ENCODE results near the gene IBA57. TPM values are rescaled to one million over a fixed set of nuclear protein-coding genes. Genes with fewer than 3 reads are reported as not detected.
"Not testable (repeated sequence)": the region's sequence is repeated elsewhere in the genome, so short reads cannot be mapped to it uniquely, and the experiment has no call there.

IBA57 gene
- polyA plus RNA-seq, 1 of the 3 experiments (the other 2 are of a cell fraction): 1.8 TPM

DNA sequence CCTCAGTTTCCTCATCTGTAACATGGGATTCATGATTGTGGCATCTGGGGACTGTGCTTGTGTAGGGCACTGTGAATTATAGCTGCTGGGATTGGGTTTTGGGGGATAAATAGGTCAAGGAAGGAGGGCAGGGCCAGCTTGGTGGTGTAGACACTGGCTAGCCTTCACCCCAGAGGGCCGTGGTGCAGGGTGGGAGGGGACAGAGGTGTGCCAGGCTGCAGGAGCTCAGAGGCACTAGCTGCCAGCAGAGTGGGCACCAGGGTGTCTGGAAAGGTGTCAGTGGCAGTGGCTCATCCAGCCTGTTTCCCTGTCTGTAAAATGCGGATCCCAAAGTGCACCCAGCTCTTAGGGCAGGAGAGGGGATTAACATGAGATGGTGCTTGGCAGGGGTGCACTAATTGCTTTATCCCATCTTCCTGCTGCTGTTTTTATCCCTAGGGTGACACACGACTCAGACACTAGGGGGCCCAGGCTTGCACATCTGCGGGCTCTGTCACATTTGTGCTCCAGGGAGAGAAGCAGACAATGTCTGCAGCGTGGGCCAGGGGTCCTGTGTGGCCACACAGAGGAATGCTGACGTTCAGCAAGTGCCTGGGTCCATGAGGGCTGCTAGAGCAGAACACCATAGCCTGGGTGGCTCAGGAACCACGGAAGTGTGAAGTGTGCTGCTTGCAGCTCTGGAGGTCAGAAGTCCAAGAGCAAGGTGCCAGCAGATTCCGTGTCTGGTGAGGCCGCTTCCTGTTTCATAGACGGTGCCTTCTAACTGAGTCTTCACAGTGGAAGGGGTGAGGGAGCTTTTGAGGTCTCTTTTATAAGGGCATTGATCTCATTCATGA lies 61.6 kb downstream of the IBA57 start:
- WGBS (ENCODE audit: low lambda C conversion rate): 68% methylated on average over 9 of the region's 10 CpGs
- no peaks in the 10 kb centered on the region for H4K20me1 ChIP-seq (ENCODE audit: insufficient read depth)
- H3K4me2 ChIP-seq: no peak overlapping the region
- ChIA-PET CTCF (interaction anchor here (0.9 kb wide), 1 partner anchor 13 kb away, joined by 6 read pairs; no protein-coding TSS in a partner anchor), POLR2A (interaction anchor here (0.6 kb wide), 1 partner anchor 10 kb away, joined by 3 read pairs; no protein-coding TSS in a partner anchor)
- H3K9me2 ChIP-seq: no peaks in the 10 kb centered on the region
- no peaks in the 10 kb centered on the region for H3K4me1 ChIP-seq (ENCODE audit: control insufficient read depth in 1 of 2, insufficient read depth in 2 of 2, low read depth in 1 of 2, low read length in 1 of 2)
- TF ChIP-seq RFX5 (IDR thresholded peaks at IDR 0.05; ENCODE audit: low read length): no peak
- TF ChIP-seq JUND (IDR thresholded peaks at IDR 0.05): no peak
- no peak for TF ChIP-seq GABPA (IDR thresholded peaks at IDR 0.05; ENCODE audit: low read depth)
- TF ChIP-seq, protein P1, sequence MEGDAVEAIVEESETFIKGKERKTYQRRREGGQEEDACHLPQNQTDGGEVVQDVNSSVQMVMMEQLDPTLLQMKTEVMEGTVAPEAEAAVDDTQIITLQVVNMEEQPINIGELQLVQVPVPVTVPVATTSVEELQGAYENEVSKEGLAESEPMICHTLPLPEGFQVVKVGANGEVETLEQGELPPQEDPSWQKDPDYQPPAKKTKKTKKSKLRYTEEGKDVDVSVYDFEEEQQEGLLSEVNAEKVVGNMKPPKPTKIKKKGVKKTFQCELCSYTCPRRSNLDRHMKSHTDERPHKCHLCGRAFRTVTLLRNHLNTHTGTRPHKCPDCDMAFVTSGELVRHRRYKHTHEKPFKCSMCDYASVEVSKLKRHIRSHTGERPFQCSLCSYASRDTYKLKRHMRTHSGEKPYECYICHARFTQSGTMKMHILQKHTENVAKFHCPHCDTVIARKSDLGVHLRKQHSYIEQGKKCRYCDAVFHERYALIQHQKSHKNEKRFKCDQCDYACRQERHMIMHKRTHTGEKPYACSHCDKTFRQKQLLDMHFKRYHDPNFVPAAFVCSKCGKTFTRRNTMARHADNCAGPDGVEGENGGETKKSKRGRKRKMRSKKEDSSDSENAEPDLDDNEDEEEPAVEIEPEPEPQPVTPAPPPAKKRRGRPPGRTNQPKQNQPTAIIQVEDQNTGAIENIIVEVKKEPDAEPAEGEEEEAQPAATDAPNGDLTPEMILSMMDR (IDR thresholded peaks at IDR 0.05): peak; percentile 17; the same call in 1 of the 2 replicates
- no peak overlapping the region for H3K27ac ChIP-seq (ENCODE audit: low read depth in 2 of 2, low read length in 1 of 2)
- H3K9ac ChIP-seq: no peak overlapping the region
- no peak for DNase-seq
- H3K9me3 ChIP-seq: no peaks in the 10 kb centered on the region
- no peaks in the 10 kb centered on the region for H3K27me3 ChIP-seq (ENCODE audit: insufficient read depth)
- H3F3A ChIP-seq (replicated peaks; ENCODE audit: insufficient read depth): no peaks in the 10 kb centered on the region
- no peak overlapping the region for H2AFZ ChIP-seq (ENCODE audit: low read depth)
- no peak overlapping the region for H3K4me3 ChIP-seq (ENCODE audit: low read depth in 2 of 2, low read length in 1 of 2)
- H3K79me2 ChIP-seq (ENCODE audit: insufficient read depth): no peaks in the 10 kb centered on the region
- peaks cover 0 to 7% of the 10 kb centered on the region in 2 experiments for H3K36me3 ChIP-seq (replicated peaks in 1 of 2; ENCODE audit: control insufficient read depth in 1 of 2, insufficient read depth in 2 of 2, low read length in 1 of 2)

DNA sequence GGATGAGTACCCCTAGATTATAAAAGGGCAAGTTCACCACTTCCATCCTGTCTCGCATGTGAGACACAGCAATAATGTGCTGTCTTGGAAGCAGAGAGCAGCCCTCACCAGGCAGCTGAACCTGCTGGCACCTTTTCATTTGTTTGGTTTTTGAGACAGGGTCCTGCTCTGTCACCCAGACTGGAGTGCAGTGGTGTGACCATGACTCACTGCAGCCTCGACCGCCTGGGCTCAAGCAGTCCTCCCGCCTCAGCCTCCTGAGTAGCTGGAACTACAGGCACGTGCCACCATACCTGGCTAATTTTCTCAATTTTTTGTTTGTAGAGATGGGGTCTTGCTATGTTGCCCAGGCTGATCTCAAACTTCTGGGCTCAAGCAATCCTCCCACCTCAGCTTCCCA lies 62.5 kb downstream of the IBA57 start:
- H4K20me1 ChIP-seq (ENCODE audit: insufficient read depth); H3K27me3 ChIP-seq (ENCODE audit: insufficient read depth); H3F3A ChIP-seq (replicated peaks; ENCODE audit: insufficient read depth); H3K9me3 ChIP-seq; H3K4me1 ChIP-seq (ENCODE audit: control insufficient read depth in 1 of 2, insufficient read depth in 2 of 2, low read depth in 1 of 2, low read length in 1 of 2); H3K79me2 ChIP-seq (ENCODE audit: insufficient read depth); H3K9ac ChIP-seq; H3K36me3 ChIP-seq (replicated peaks in 1 of 2; ENCODE audit: control insufficient read depth in 1 of 2, insufficient read depth in 2 of 2, low read length in 1 of 2); POLR2A ChIA-PET; H2AFZ ChIP-seq (ENCODE audit: low read depth); H3K9me2 ChIP-seq; H3K4me2 ChIP-seq; CTCF ChIA-PET; DNase-seq; H3K4me3 ChIP-seq (ENCODE audit: low read depth in 2 of 2, low read length in 1 of 2): not testable (repeated sequence)
- 91% methylated on average over 5 of the region's 5 CpGs for WGBS (ENCODE audit: low lambda C conversion rate)
- H3K27ac ChIP-seq (ENCODE audit: low read depth in 2 of 2, low read length in 1 of 2): peak overlapping the region in 1 of 2 experiments; percentile 19; a peak in 1 of 4 replicates

DNA sequence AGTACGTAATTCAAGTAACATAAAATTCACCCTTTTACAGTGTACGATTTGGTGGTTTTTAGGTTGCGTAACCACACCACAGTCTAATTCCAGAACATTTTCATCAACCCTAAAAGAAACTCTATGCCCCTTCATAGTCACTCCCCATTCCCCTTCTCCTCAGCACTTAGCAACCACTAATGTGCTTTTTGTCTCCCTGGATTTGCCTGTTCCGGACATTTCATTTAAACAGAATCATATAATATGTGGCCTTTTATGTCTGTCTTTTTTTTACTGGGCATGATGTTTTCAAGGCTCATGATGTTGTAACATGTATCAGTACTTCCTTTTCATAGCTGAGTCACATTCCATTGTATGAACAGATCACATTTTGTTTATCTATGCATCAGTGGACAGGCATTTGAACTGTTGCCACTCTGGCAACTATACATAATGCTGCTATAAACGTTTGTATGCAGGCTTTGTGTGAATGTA lies 63.0 kb downstream of the IBA57 start:
- POLR2A ChIA-PET: no interaction called here
- H3K9me2 ChIP-seq: no peaks in the 10 kb centered on the region
- no peak for DNase-seq
- no peak overlapping the region for H3K4me3 ChIP-seq (ENCODE audit: low read depth in 2 of 2, low read length in 1 of 2)
- TF ChIP-seq, protein P2, sequence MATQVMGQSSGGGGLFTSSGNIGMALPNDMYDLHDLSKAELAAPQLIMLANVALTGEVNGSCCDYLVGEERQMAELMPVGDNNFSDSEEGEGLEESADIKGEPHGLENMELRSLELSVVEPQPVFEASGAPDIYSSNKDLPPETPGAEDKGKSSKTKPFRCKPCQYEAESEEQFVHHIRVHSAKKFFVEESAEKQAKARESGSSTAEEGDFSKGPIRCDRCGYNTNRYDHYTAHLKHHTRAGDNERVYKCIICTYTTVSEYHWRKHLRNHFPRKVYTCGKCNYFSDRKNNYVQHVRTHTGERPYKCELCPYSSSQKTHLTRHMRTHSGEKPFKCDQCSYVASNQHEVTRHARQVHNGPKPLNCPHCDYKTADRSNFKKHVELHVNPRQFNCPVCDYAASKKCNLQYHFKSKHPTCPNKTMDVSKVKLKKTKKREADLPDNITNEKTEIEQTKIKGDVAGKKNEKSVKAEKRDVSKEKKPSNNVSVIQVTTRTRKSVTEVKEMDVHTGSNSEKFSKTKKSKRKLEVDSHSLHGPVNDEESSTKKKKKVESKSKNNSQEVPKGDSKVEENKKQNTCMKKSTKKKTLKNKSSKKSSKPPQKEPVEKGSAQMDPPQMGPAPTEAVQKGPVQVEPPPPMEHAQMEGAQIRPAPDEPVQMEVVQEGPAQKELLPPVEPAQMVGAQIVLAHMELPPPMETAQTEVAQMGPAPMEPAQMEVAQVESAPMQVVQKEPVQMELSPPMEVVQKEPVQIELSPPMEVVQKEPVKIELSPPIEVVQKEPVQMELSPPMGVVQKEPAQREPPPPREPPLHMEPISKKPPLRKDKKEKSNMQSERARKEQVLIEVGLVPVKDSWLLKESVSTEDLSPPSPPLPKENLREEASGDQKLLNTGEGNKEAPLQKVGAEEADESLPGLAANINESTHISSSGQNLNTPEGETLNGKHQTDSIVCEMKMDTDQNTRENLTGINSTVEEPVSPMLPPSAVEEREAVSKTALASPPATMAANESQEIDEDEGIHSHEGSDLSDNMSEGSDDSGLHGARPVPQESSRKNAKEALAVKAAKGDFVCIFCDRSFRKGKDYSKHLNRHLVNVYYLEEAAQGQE (IDR thresholded peaks at IDR 0.05; ENCODE audit: low read depth, low read length): no peak
- no peaks in the 10 kb centered on the region for H3K4me1 ChIP-seq (ENCODE audit: control insufficient read depth in 1 of 2, insufficient read depth in 2 of 2, low read depth in 1 of 2, low read length in 1 of 2)
- no peaks in the 10 kb centered on the region for H3F3A ChIP-seq (replicated peaks; ENCODE audit: insufficient read depth)
- H3K79me2 ChIP-seq (ENCODE audit: insufficient read depth): no peaks in the 10 kb centered on the region
- H3K36me3 ChIP-seq (replicated peaks in 1 of 2; ENCODE audit: control insufficient read depth in 1 of 2, insufficient read depth in 2 of 2, low read length in 1 of 2): peaks cover 0 to 7% of the 10 kb centered on the region in 2 experiments
- 80% methylated on average over 5 of the region's 5 CpGs for WGBS (ENCODE audit: low lambda C conversion rate)
- no peak overlapping the region for H2AFZ ChIP-seq (ENCODE audit: low read depth)
- no peaks in the 10 kb centered on the region for H4K20me1 ChIP-seq (ENCODE audit: insufficient read depth)
- no peak overlapping the region for H3K4me2 ChIP-seq
- peak overlapping the region in 1 of 2 experiments; percentile 19; a peak in 2 of 4 replicates for H3K27ac ChIP-seq (ENCODE audit: low read depth in 2 of 2, low read length in 1 of 2)
- H3K9me3 ChIP-seq: no peaks in the 10 kb centered on the region
- CTCF ChIA-PET: no interaction called here
- no peak overlapping the region for H3K9ac ChIP-seq
- H3K27me3 ChIP-seq (ENCODE audit: insufficient read depth): no peaks in the 10 kb centered on the region
